ENCODE results near the gene REG1B.

Gene REG1B

GRCh38 chr2:79105259-79105658, 17.5 kb upstream of the REG1B start:
- DNase-seq (ENCODE audit: low read depth in 1 of 2, low spot score in 1 of 2) = no peak
- no peak for TF ChIP-seq JUND (IDR thresholded peaks at IDR 0.05; ENCODE audit: low read depth)
- in situ Hi-C loops (cut with HindIII; ENCODE audit: low pct_unique_long_range_greater_than_20kb, low sequenced_read_pairs) = no loop called here

DNA sequence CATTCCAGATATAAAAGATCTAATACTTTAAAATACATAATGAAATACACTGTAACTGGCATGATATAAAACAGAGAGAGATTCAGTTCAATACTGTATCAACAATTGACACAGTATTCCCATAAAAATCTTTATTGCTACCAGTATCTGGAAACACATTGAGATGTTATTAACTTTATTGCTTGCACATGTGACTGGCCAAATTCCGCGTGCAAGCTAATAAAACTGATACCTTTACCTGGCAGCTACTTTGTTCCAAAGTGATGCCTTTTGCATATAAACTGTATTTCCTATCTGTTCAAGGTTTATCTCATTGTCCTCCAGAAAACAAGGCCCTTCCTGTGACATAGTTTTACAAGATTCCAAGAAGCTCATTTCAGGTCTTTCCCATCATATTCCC, 15.4 kb upstream of the REG1B start:
- in situ Hi-C loops (cut with HindIII; ENCODE audit: low pct_unique_long_range_greater_than_20kb, low sequenced_read_pairs) = no loop called here
- DNase-seq (ENCODE audit: low read depth in 1 of 2, low spot score in 1 of 2) = no peak
- no peak for TF ChIP-seq JUND (IDR thresholded peaks at IDR 0.05; ENCODE audit: low read depth)

DNA sequence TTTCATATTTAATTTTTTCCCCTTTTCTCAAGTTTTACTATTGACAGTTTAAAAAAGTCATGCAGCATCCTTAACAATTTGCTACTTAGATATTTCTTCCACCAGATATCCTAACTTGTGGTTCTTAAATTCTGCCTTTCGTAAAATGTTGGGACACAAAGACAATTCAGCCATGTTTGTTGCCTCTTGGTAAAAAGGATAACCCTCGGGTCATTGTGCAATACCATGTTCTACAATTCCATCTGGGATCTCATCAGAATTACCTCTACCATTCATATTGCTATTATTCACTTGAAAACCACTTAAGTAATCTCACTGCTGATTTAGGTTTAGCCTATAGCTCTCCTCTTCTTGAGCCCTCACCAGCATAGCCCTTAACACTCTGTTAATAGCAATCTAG, 13.2 kb upstream of the REG1B start:
- in situ Hi-C loops (cut with HindIII; ENCODE audit: low pct_unique_long_range_greater_than_20kb, low sequenced_read_pairs) = no loop called here

DNA sequence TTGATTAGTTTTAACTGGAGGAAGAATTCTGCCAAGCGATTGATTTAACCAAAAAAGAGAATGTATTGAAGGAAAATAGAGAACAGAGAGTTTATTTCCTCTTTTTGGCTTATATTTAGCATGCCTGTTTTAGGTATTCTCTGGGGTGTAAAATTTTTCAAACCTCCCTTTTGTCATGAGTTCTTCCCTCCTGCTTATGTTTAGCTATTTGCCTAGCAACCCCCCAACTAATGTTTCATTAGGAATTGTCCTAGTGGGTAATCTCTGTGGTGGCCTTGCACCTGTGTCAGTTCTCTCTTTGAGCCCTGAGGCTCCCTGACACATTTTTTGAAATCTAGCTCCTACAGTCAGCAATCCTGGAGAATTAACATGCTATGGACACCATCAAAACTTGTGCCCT, 12.5 kb upstream of the REG1B start:
- no peak for DNase-seq (ENCODE audit: low read depth in 1 of 2, low spot score in 1 of 2)
- no peak for TF ChIP-seq JUND (IDR thresholded peaks at IDR 0.05; ENCODE audit: low read depth)
- in situ Hi-C loops (cut with HindIII; ENCODE audit: low pct_unique_long_range_greater_than_20kb, low sequenced_read_pairs) = no loop called here

More for the DNA sequence above, 13.2 kb upstream of the REG1B start:
- no peak for TF ChIP-seq JUND (IDR thresholded peaks at IDR 0.05; ENCODE audit: low read depth)
- DNase-seq (ENCODE audit: low read depth in 1 of 2, low spot score in 1 of 2) = no peak

GRCh38 chr2:79099140-79099686, 11.4 kb upstream of the REG1B start:
- no peak for DNase-seq (ENCODE audit: low read depth in 1 of 2, low spot score in 1 of 2)
- in situ Hi-C loops (cut with HindIII; ENCODE audit: low pct_unique_long_range_greater_than_20kb, low sequenced_read_pairs) = no loop called here
- TF ChIP-seq JUND (IDR thresholded peaks at IDR 0.05; ENCODE audit: low read depth) = no peak

DNA sequence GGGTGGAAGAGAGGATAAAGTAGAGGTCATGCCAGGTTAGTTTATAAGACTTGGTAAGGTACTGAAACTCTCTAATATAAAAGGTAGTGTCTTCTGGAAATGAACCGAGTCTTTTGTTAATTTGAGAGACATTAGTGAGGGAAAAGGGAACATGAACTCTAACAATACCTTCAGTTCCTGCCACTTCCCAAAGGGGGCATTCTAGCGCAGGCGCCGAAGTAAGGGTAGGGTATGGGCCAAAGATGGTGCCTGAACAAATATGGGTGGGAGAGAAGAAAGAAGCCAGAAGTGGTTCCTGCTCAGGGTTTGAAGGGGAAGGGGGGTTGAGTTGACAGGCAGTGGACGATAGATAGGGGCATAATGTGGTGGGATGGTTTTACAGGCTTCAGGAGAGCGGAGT, 10.1 kb upstream of the REG1B start:
- no peak for DNase-seq (ENCODE audit: low read depth in 1 of 2, low spot score in 1 of 2)
- TF ChIP-seq JUND (IDR thresholded peaks at IDR 0.05; ENCODE audit: low read depth) = no peak
- in situ Hi-C loops (cut with HindIII; ENCODE audit: low pct_unique_long_range_greater_than_20kb, low sequenced_read_pairs) = no loop called here

GRCh38 chr2:79090693-79091092, 2.9 kb upstream of the REG1B start:
- DNase-seq (ENCODE audit: low read depth in 1 of 2, low spot score in 1 of 2) = no peak
- TF ChIP-seq JUND (IDR thresholded peaks at IDR 0.05; ENCODE audit: low read depth) = no peak
- in situ Hi-C loops (cut with HindIII; ENCODE audit: low pct_unique_long_range_greater_than_20kb, low sequenced_read_pairs) = no loop called here

GRCh38 chr2:79086255-79086654, 1.5 kb downstream of the REG1B start:
- DNase-seq (ENCODE audit: low read depth in 1 of 2, low spot score in 1 of 2) = no peak
- no peak for TF ChIP-seq JUND (IDR thresholded peaks at IDR 0.05; ENCODE audit: low read depth)
- in situ Hi-C loops (cut with HindIII; ENCODE audit: low pct_unique_long_range_greater_than_20kb, low sequenced_read_pairs) = no loop called here

DNA sequence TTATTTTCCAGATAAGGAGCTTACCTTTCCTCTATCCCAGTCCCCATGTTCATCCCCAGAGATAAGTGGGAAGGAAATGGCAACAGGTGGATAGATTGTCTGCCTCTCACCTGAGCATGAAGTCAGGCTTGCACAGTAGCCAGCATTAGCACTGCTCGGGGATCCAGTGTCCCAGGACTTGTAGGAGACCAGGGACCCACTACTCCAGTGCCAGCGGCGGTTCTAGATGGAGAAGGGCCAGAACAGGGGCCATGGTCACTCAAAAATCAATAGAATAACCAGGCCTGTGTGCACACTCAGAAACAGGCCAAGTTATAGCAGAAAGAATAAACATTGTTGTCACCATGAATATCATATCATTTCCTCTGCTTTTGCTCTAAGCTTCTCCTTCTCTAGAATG, 2.4 kb downstream of the REG1B start:
- no peak for TF ChIP-seq JUND (IDR thresholded peaks at IDR 0.05; ENCODE audit: low read depth)
- DNase-seq (ENCODE audit: low read depth in 1 of 2, low spot score in 1 of 2) = no peak
- in situ Hi-C loops (cut with HindIII; ENCODE audit: low pct_unique_long_range_greater_than_20kb, low sequenced_read_pairs) = no loop called here

- no peak for DNase-seq (ENCODE audit: low read depth in 1 of 2, low spot score in 1 of 2)
- no peak for TF ChIP-seq JUND (IDR thresholded peaks at IDR 0.05; ENCODE audit: low read depth)
- in situ Hi-C loops (cut with HindIII; ENCODE audit: low pct_unique_long_range_greater_than_20kb, low sequenced_read_pairs) = no loop called here
Observed at GRCh38 chr2:79084495-79085135, 3.2 kb downstream of the REG1B start.

DNA sequence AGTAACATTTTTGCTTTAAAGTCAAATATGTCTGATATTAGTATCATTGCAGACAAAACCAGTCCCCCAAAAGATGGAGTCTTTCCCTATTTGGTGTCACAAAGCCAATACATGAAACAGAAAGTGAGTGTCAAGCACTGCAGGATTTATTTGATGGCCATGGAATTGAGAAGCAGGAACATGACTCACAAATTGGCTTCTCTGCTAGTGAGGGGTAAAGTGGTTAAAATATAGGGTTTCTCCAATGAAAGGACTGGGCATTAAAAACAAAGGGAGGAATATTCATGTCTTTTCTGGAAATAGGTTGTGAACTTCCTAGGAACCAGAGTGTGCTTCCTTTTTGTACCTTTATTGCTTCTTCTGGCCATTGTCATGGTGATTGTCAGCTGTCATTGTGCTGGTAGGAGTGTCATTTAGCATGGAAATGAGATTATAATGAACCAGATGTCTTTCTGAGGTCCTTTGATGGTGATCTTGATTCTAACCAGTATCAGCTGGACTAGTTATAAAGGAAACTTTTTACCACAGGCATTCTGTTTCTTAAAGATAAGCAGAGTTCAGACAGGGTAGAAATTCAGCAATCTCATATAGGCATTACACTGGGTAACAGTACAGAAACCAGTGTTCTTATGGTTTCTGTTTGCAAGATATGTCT, 4.1 kb downstream of the REG1B start:
- in situ Hi-C loops (cut with HindIII; ENCODE audit: low pct_unique_long_range_greater_than_20kb, low sequenced_read_pairs) = no loop called here
- no peak for DNase-seq (ENCODE audit: low read depth in 1 of 2, low spot score in 1 of 2)
- TF ChIP-seq JUND (IDR thresholded peaks at IDR 0.05; ENCODE audit: low read depth) = no peak

DNA sequence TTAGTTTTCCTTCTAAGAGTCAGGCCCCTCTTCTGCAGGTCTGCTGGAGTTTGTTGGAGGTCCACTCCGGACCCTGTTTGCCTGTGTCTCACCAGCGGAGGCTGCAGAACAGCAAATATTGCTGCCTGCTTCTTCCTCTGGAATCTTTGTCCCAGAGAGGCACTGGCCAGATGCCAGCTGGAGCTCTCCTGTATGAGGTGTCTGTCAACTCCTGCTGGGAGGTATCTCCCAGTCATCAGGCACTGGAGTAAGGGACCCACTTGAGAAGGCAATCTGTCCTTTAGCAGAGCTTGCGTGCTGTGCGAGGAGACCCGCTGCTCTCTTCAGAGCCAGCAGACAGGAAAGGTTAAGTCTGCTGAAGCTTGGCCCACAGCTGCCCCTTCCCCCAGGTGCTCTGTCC, 4.8 kb downstream of the REG1B start:
- in situ Hi-C loops (cut with HindIII; ENCODE audit: low pct_unique_long_range_greater_than_20kb, low sequenced_read_pairs) = no loop called here
- TF ChIP-seq JUND (IDR thresholded peaks at IDR 0.05; ENCODE audit: low read depth) = no peak
- DNase-seq (ENCODE audit: low read depth in 1 of 2, low spot score in 1 of 2) = no peak

- no peak for DNase-seq (ENCODE audit: low read depth in 1 of 2, low spot score in 1 of 2)
- in situ Hi-C loops (cut with HindIII; ENCODE audit: low pct_unique_long_range_greater_than_20kb, low sequenced_read_pairs) = no loop called here
- no peak for TF ChIP-seq JUND (IDR thresholded peaks at IDR 0.05; ENCODE audit: low read depth)
Observed at GRCh38 chr2:79071078-79071477, 16.7 kb downstream of the REG1B start.
